ENCODE data around the gene GPA33.

The GPA33 gene

GRCh38 chr1:167128261-167129227 lies 38.4 kb upstream of the GPA33 start:
- H3K4me1 ChIP-seq (ENCODE audit: control insufficient read depth, insufficient read depth, low read length): peaks cover 6% of the 10 kb centered on the region
- WGBS, 2 experiments: 95% methylated on average over 17 of the region's 17 CpGs
- no peaks in the 10 kb centered on the region for H3K27me3 ChIP-seq (ENCODE audit: control insufficient read depth, insufficient read depth, low read length, poor library complexity, severe bottlenecking)
- no peak overlapping the region for H3K27ac ChIP-seq (ENCODE audit: insufficient read depth, low read depth, low read length, poor library complexity, severe bottlenecking)
- H3K4me3 ChIP-seq (ENCODE audit: insufficient read depth, low read depth, low read length): no peak overlapping the region
- no peaks in the 10 kb centered on the region for H3K36me3 ChIP-seq (ENCODE audit: control insufficient read depth, insufficient read depth, low read length)
- H3K9me3 ChIP-seq (ENCODE audit: control insufficient read depth, low read length): no peaks in the 10 kb centered on the region

- no peaks in the 10 kb centered on the region for H3K27me3 ChIP-seq (ENCODE audit: control insufficient read depth, insufficient read depth, low read length, poor library complexity, severe bottlenecking)
- no peaks in the 10 kb centered on the region for H3K36me3 ChIP-seq (ENCODE audit: control insufficient read depth, insufficient read depth, low read length)
- no peak overlapping the region for H3K4me3 ChIP-seq (ENCODE audit: insufficient read depth, low read depth, low read length)
- 93 to 96% methylated on average over 5 of the region's 5 CpGs for WGBS, 2 experiments
- H3K27ac ChIP-seq (ENCODE audit: insufficient read depth, low read depth, low read length, poor library complexity, severe bottlenecking): no peak overlapping the region
- peaks cover 6% of the 10 kb centered on the region for H3K4me1 ChIP-seq (ENCODE audit: control insufficient read depth, insufficient read depth, low read length)
- H3K9me3 ChIP-seq (ENCODE audit: control insufficient read depth, low read length): no peaks in the 10 kb centered on the region
Observed at GRCh38 chr1:167127661-167128060, 37.5 kb upstream of the GPA33 start.

- Histone ChIP-seq H3K4me3 (ENCODE audit: insufficient read depth, low read depth, low read length) (no peak overlapping the region), H3K27me3 (ENCODE audit: control insufficient read depth, insufficient read depth, low read length, poor library complexity, severe bottlenecking) (peaks cover 3% of the 10 kb centered on the region), H3K27ac (ENCODE audit: insufficient read depth, low read depth, low read length, poor library complexity, severe bottlenecking) (no peak overlapping the region), H3K4me1 (ENCODE audit: control insufficient read depth, insufficient read depth, low read length) (peaks cover 1% of the 10 kb centered on the region), H3K36me3 (ENCODE audit: control insufficient read depth, insufficient read depth, low read length) (no peaks in the 10 kb centered on the region), H3K9me3 (ENCODE audit: control insufficient read depth, low read length) (no peaks in the 10 kb centered on the region)
- WGBS, 2 experiments: 94 to 97% methylated on average over 5 of the region's 5 CpGs
Observed at GRCh38 chr1:167127236-167127635, 37.1 kb upstream of the GPA33 start.

GRCh38 chr1:167126811-167127210 lies 36.6 kb upstream of the GPA33 start:
- Histone ChIP-seq H3K4me1 (ENCODE audit: control insufficient read depth, insufficient read depth, low read length) (no peaks in the 10 kb centered on the region), H3K4me3 (ENCODE audit: insufficient read depth, low read depth, low read length) (no peak overlapping the region), H3K9me3 (ENCODE audit: control insufficient read depth, low read length) (no peaks in the 10 kb centered on the region), H3K36me3 (ENCODE audit: control insufficient read depth, insufficient read depth, low read length) (no peaks in the 10 kb centered on the region), H3K27ac (ENCODE audit: insufficient read depth, low read depth, low read length, poor library complexity, severe bottlenecking) (no peak overlapping the region), H3K27me3 (ENCODE audit: control insufficient read depth, insufficient read depth, low read length, poor library complexity, severe bottlenecking) (peaks cover 7% of the 10 kb centered on the region)
- 93 to 94% methylated on average over 17 of the region's 17 CpGs for WGBS, 2 experiments

- Histone ChIP-seq H3K9me3 (ENCODE audit: control insufficient read depth, low read length) (no peaks in the 10 kb centered on the region), H3K27ac (ENCODE audit: insufficient read depth, low read depth, low read length, poor library complexity, severe bottlenecking) (no peak overlapping the region), H3K36me3 (ENCODE audit: control insufficient read depth, insufficient read depth, low read length) (no peaks in the 10 kb centered on the region), H3K4me3 (ENCODE audit: insufficient read depth, low read depth, low read length) (no peak overlapping the region), H3K27me3 (ENCODE audit: control insufficient read depth, insufficient read depth, low read length, poor library complexity, severe bottlenecking) (peaks cover 12% of the 10 kb centered on the region), H3K4me1 (ENCODE audit: control insufficient read depth, insufficient read depth, low read length) (no peaks in the 10 kb centered on the region)
- 94 to 95% methylated on average over 28 of the region's 28 CpGs for WGBS, 2 experiments
Observed at GRCh38 chr1:167126317-167126716, 36.1 kb upstream of the GPA33 start.

- Histone ChIP-seq H3K4me3 (ENCODE audit: insufficient read depth, low read depth, low read length) (no peak overlapping the region), H3K27me3 (ENCODE audit: control insufficient read depth, insufficient read depth, low read length, poor library complexity, severe bottlenecking) (peaks cover 18% of the 10 kb centered on the region), H3K9me3 (ENCODE audit: control insufficient read depth, low read length) (no peaks in the 10 kb centered on the region), H3K4me1 (ENCODE audit: control insufficient read depth, insufficient read depth, low read length) (no peaks in the 10 kb centered on the region), H3K27ac (ENCODE audit: insufficient read depth, low read depth, low read length, poor library complexity, severe bottlenecking) (no peak overlapping the region), H3K36me3 (ENCODE audit: control insufficient read depth, insufficient read depth, low read length) (no peaks in the 10 kb centered on the region)
- 83 to 84% methylated on average over 4 of the region's 4 CpGs for WGBS, 2 experiments
Observed at GRCh38 chr1:167122568-167122967, 32.4 kb upstream of the GPA33 start.

- Histone ChIP-seq H3K4me3 (ENCODE audit: insufficient read depth, low read depth, low read length) (no peak overlapping the region), H3K27ac (ENCODE audit: insufficient read depth, low read depth, low read length, poor library complexity, severe bottlenecking) (no peak overlapping the region), H3K27me3 (ENCODE audit: control insufficient read depth, insufficient read depth, low read length, poor library complexity, severe bottlenecking) (peaks cover 18% of the 10 kb centered on the region), H3K9me3 (ENCODE audit: control insufficient read depth, low read length) (no peaks in the 10 kb centered on the region), H3K4me1 (ENCODE audit: control insufficient read depth, insufficient read depth, low read length) (no peaks in the 10 kb centered on the region), H3K36me3 (ENCODE audit: control insufficient read depth, insufficient read depth, low read length) (no peaks in the 10 kb centered on the region)
- WGBS, 2 experiments: 76 to 79% methylated on average over 5 of the region's 5 CpGs
Observed at GRCh38 chr1:167122121-167122480, 31.9 kb upstream of the GPA33 start.

- no peak overlapping the region for H3K27ac ChIP-seq (ENCODE audit: insufficient read depth, low read depth, low read length, poor library complexity, severe bottlenecking)
- H3K4me1 ChIP-seq (ENCODE audit: control insufficient read depth, insufficient read depth, low read length): no peaks in the 10 kb centered on the region
- no peaks in the 10 kb centered on the region for H3K36me3 ChIP-seq (ENCODE audit: control insufficient read depth, insufficient read depth, low read length)
- H3K4me3 ChIP-seq (ENCODE audit: insufficient read depth, low read depth, low read length): peak overlapping the region; percentile 19
- H3K27me3 ChIP-seq (ENCODE audit: control insufficient read depth, insufficient read depth, low read length, poor library complexity, severe bottlenecking): peaks cover 18% of the 10 kb centered on the region
- 23 to 26% methylated on average over 47 of the region's 47 CpGs for WGBS, 2 experiments
- H3K9me3 ChIP-seq (ENCODE audit: control insufficient read depth, low read length): no peaks in the 10 kb centered on the region
Observed at GRCh38 chr1:167121375-167122120, 31.4 kb upstream of the GPA33 start.

GRCh38 chr1:167120899-167121298 lies 30.7 kb upstream of the GPA33 start:
- no peaks in the 10 kb centered on the region for H3K36me3 ChIP-seq (ENCODE audit: control insufficient read depth, insufficient read depth, low read length)
- H3K4me3 ChIP-seq (ENCODE audit: insufficient read depth, low read depth, low read length): peak overlapping the region; percentile 19
- H3K4me1 ChIP-seq (ENCODE audit: control insufficient read depth, insufficient read depth, low read length): no peaks in the 10 kb centered on the region
- H3K27ac ChIP-seq (ENCODE audit: insufficient read depth, low read depth, low read length, poor library complexity, severe bottlenecking): no peak overlapping the region
- 78% methylated on average over 13 of the region's 13 CpGs for WGBS, 2 experiments
- H3K9me3 ChIP-seq (ENCODE audit: control insufficient read depth, low read length): no peaks in the 10 kb centered on the region
- peaks cover 18% of the 10 kb centered on the region for H3K27me3 ChIP-seq (ENCODE audit: control insufficient read depth, insufficient read depth, low read length, poor library complexity, severe bottlenecking)

GRCh38 chr1:167119696-167120095 lies 29.5 kb upstream of the GPA33 start:
- Histone ChIP-seq H3K27ac (ENCODE audit: insufficient read depth, low read depth, low read length, poor library complexity, severe bottlenecking) (no peak overlapping the region), H3K4me1 (ENCODE audit: control insufficient read depth, insufficient read depth, low read length) (no peaks in the 10 kb centered on the region), H3K27me3 (ENCODE audit: control insufficient read depth, insufficient read depth, low read length, poor library complexity, severe bottlenecking) (peaks cover 18% of the 10 kb centered on the region), H3K9me3 (ENCODE audit: control insufficient read depth, low read length) (no peaks in the 10 kb centered on the region), H3K4me3 (ENCODE audit: insufficient read depth, low read depth, low read length) (no peak overlapping the region), H3K36me3 (ENCODE audit: control insufficient read depth, insufficient read depth, low read length) (no peaks in the 10 kb centered on the region)
- 89 to 94% methylated on average over 3 of the region's 3 CpGs for WGBS, 2 experiments

Data from ectodermal cell (in vitro differentiated cells).